HG03354 (cell line): ENCODE data around the gene TOP2A.

Experiments used
- ATAC-seq: cut with Tn5 transposase; IDR thresholded peaks from one replicate; pipeline ENCODE4 v1.9.1; 2021; ENCODE audit warnings: mild to moderate bottlenecking; ENCODE audit not compliant: unreplicated experiment, poor library complexity, severe bottlenecking

The TOP2A gene

GRCh38 chr17:40338941-40339649, 78.6 kb downstream of the TOP2A start:
- ATAC-seq, result no peak
